Neuronal stem cell (in vitro differentiated cells): ENCODE data around the gene HSCB.

ENCODE experiments used
- DNase-seq: peaks from one replicate; pipeline ENCODE4 v3.0.0-alpha.2; 2013; ENCODE audit warnings: low spot score
- H2AFZ ChIP-seq: one replicate; pipeline ENCODE4 v1.6.1; 2013; ENCODE audit warnings: mild to moderate bottlenecking, low read length, inconsistent platforms
- H2AK5ac ChIP-seq: 2 replicates; pipeline ENCODE4 v1.6.1; 2013; ENCODE audit warnings: low read depth, mild to moderate bottlenecking, inconsistent platforms, low read length, moderate library complexity, mixed read lengths
- H2BK120ac ChIP-seq: 2 replicates; pipeline ENCODE4 v1.6.1; 2013; ENCODE audit warnings: low read depth, mild to moderate bottlenecking, inconsistent platforms, low read length, moderate library complexity, mixed read lengths
- H2BK12ac ChIP-seq: one replicate; pipeline ENCODE4 v1.6.1; 2013; ENCODE audit warnings: low read length, inconsistent platforms
- H2BK15ac ChIP-seq: 2 replicates; pipeline ENCODE4 v1.6.1; 2013; ENCODE audit warnings: mild to moderate bottlenecking, low read length, inconsistent platforms, mixed read lengths
- H2BK5ac ChIP-seq: one replicate; pipeline ENCODE4 v1.6.1; 2013; ENCODE audit warnings: inconsistent platforms, mild to moderate bottlenecking, low read length, moderate library complexity
- H3K14ac ChIP-seq: one replicate; pipeline ENCODE4 v1.6.1; 2013; ENCODE audit warnings: low read length, inconsistent platforms
- H3K18ac ChIP-seq: 2 replicates; pipeline ENCODE4 v1.6.1; 2013; ENCODE audit warnings: low read length, inconsistent platforms
- H3K23ac ChIP-seq: 2 replicates; pipeline ENCODE4 v1.6.1; 2013; ENCODE audit warnings: low read depth, mild to moderate bottlenecking, mixed read lengths, low read length, inconsistent platforms; ENCODE audit not compliant: poor library complexity
- H3K27ac ChIP-seq: replicated peaks from 3 replicates; pipeline ENCODE4 v1.5.1; 2013; ENCODE audit warnings: low read length, inconsistent platforms
- H3K27me3 ChIP-seq, 3 experiments: 2 replicates each; pipeline ENCODE4 v1.6.1; 2013; ENCODE audit warnings: low read length in 3 of 3, mild to moderate bottlenecking in 2 of 3, inconsistent platforms in 1 of 3, low read depth in 1 of 3, mixed read lengths in 1 of 3, moderate library complexity in 1 of 3; ENCODE audit not compliant: control insufficient read depth in 3 of 3, insufficient read depth in 3 of 3
- H3K36me3 ChIP-seq, 2 donors: replicated peaks in 1 of 2; 2 replicates each; pipeline ENCODE4 v1.6.1; 2013; ENCODE audit warnings: low read length in 2 of 2; ENCODE audit not compliant: control insufficient read depth in 2 of 2, insufficient read depth in 2 of 2
- H3K4ac ChIP-seq: 2 replicates; pipeline ENCODE4 v1.6.1; 2013; ENCODE audit warnings: inconsistent platforms, mild to moderate bottlenecking, low read length, moderate library complexity
- H3K4me1 ChIP-seq, 2 donors: 1 replicate in 1 of 2; 2 replicates in 1 of 2; pipeline ENCODE4 v1.6.1; 2013; ENCODE audit warnings: low read length in 2 of 2, low read depth in 1 of 2; ENCODE audit not compliant: control insufficient read depth in 2 of 2, insufficient read depth in 1 of 2
- H3K4me2 ChIP-seq: one replicate; pipeline ENCODE4 v1.6.1; 2013; ENCODE audit warnings: mild to moderate bottlenecking, low read length, inconsistent platforms; ENCODE audit not compliant: insufficient read depth, poor library complexity, severe bottlenecking
- H3K4me3 ChIP-seq, 2 donors: 2 replicates each; pipeline ENCODE4 v1.5.1; 2013; ENCODE audit warnings: low read length in 2 of 2, mild to moderate bottlenecking in 2 of 2, inconsistent platforms in 1 of 2, moderate library complexity in 1 of 2
- H3K79me1 ChIP-seq: one replicate; pipeline ENCODE4 v1.6.1; 2013; ENCODE audit warnings: low read depth, mild to moderate bottlenecking, inconsistent platforms, low read length, moderate library complexity
- H3K9ac ChIP-seq: one replicate; pipeline ENCODE4 v1.6.1; 2013; ENCODE audit warnings: mild to moderate bottlenecking, low read depth, low read length, inconsistent platforms; ENCODE audit not compliant: poor library complexity
- H3K9me3 ChIP-seq, 2 donors: replicated peaks in 1 of 2; 2 replicates each; pipeline versions ENCODE3 to v1.6.1; 2013; ENCODE audit warnings: low read length in 2 of 2, mild to moderate bottlenecking in 2 of 2, inconsistent platforms in 1 of 2, low read depth in 1 of 2, mixed read lengths in 1 of 2, moderate library complexity in 1 of 2; ENCODE audit not compliant: control insufficient read depth in 2 of 2, insufficient read depth in 1 of 2
- H4K8ac ChIP-seq: one replicate; pipeline ENCODE4 v1.6.1; 2013; ENCODE audit warnings: low read depth, mild to moderate bottlenecking, inconsistent platforms, low read length, moderate library complexity
- H4K91ac ChIP-seq: one replicate; pipeline ENCODE4 v1.6.1; 2013; ENCODE audit warnings: low read length, low read depth, mild to moderate bottlenecking, inconsistent platforms; ENCODE audit not compliant: poor library complexity
- WGBS, 2 donors: extraction: QIAGEN DNeasy Blood & Tissue Kit; methylation state at CpG; one replicate each; pipeline ENCODE4 v1.1.7; 2013; ENCODE audit warnings: missing lambda C conversion rate in 2 of 2, mixed read lengths in 1 of 2; ENCODE audit not compliant: insufficient read length in 2 of 2, insufficient replicate concordance in 1 of 2; ENCODE audit errors: extremely low coverage in 2 of 2; 5-methylcytosine and 5-hydroxymethylcytosine counted together

HSCB gene

GRCh38 chr22:28799606-28800307 is 57.9 kb downstream of the HSCB start:
- no CpG with 5 or more reads among the region's 31 CpGs for whole genome bisulfite sequencing, 2 donors
- peak overlapping the region; percentile 74 for H2AFZ ChIP-seq
- peak overlapping the region; percentile 95 for H3K23ac ChIP-seq
- peak overlapping the region; percentile 97 for H3K14ac ChIP-seq
- H3K4ac ChIP-seq, result no peak overlapping the region
- H3K27me3 ChIP-seq, result no peaks in the 10 kb centered on the region
- no peak overlapping the region for H4K91ac ChIP-seq
- H3K79me1 ChIP-seq, result no peaks in the 10 kb centered on the region
- no peak overlapping the region for H2BK120ac ChIP-seq
- peak overlapping the region; percentile 84 for H2AK5ac ChIP-seq
- no peak overlapping the region for H4K8ac ChIP-seq
- H3K4me3 ChIP-seq, result peak overlapping the region; percentile 68 to 91
- peak overlapping the region; percentile 93 for H3K9ac ChIP-seq
- H3K27ac ChIP-seq, result peak overlapping the region; percentile 65
- peaks cover 18 to 46% of the 10 kb centered on the region in 2 donors for H3K36me3 ChIP-seq
- peak overlapping the region; percentile 98 for H3K18ac ChIP-seq
- H2BK5ac ChIP-seq, result peak overlapping the region; percentile 55
- peak overlapping the region; percentile 72 for H3K4me2 ChIP-seq
- H3K9me3 ChIP-seq, result peaks cover 0 to 2% of the 10 kb centered on the region in 2 donors
- peaks cover 0 to 4% of the 10 kb centered on the region in 2 donors for H3K4me1 ChIP-seq
- H2BK15ac ChIP-seq, result no peak overlapping the region
- H2BK12ac ChIP-seq, result no peak overlapping the region
- peak; percentile 53 for DNase-seq

DNA sequence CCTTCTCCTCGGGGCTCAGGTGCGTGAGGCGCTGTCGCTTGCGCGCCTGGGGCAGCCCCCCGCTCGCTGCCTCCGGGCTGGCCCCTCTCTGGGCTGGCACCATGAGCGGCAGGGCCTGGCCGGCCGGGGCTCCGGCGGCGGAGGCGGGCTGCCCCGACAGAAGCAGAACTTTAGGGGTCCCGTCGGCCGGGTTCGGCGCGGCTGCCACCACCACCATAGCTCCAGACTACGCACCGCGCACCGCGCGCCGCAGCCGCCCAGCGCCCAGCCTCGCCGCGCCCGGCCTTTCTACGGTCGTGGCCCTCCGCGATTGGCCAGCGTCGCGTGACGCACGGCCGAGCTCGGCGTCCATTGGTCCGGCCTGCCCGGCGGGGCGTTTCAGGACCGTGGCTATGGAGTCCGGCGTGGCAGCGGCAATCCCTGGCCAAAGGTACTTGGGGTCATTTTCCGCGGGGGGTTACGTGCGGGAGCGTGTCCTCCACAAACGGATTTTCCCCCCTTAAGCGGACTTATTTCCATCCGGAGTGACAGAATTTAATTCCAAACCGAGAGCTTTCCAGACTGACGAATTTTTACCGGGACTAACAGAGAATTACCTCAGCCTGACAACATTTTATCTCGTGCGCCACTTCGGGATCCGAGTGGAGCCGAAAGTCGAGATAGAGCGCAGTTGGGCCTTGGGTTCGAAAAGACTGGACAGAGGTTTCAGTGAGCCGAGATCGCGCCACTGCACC is 58.6 kb downstream of the HSCB start, which contains the start of gene XBP1:
Gene XBP1 (minus strand): TSS at position 262 of the 734 bp plus-strand sequence.
- H3K4me2 ChIP-seq, result peak within 1 kb of the TSS; percentile 78
- H3K27me3 ChIP-seq, result no peaks in the 10 kb centered on the region
- H2BK12ac ChIP-seq, result no peak within 1 kb of the TSS
- DNase-seq, result peak; percentile 92
- no peak within 1 kb of the TSS for H4K91ac ChIP-seq
- H3K27ac ChIP-seq, result peak within 1 kb of the TSS; percentile 65
- no peaks in the 10 kb centered on the region for H3K79me1 ChIP-seq
- H3K4me3 ChIP-seq, result peak within 1 kb of the TSS; percentile 68 to 91
- peaks cover 12 to 39% of the 10 kb centered on the region in 2 donors for H3K36me3 ChIP-seq
- H2BK120ac ChIP-seq, result no peak within 1 kb of the TSS
- peak within 1 kb of the TSS; percentile 74 for H2AFZ ChIP-seq
- H3K23ac ChIP-seq, result peak within 1 kb of the TSS; percentile 95
- peak within 1 kb of the TSS; percentile 96 for H4K8ac ChIP-seq
- WGBS, 2 donors, result no CpG with 5 or more reads among the region's 78 CpGs
- peak within 1 kb of the TSS; percentile 84 for H2AK5ac ChIP-seq
- no peak within 1 kb of the TSS for H3K4ac ChIP-seq
- peak within 1 kb of the TSS; percentile 97 for H3K14ac ChIP-seq
- H3K18ac ChIP-seq, result peak within 1 kb of the TSS; percentile 98
- no peak within 1 kb of the TSS for H2BK15ac ChIP-seq
- peaks cover 0 to 4% of the 10 kb centered on the region in 2 donors for H3K4me1 ChIP-seq
- H3K9ac ChIP-seq, result peak within 1 kb of the TSS; percentile 93
- H3K9me3 ChIP-seq, result no peaks in the 10 kb centered on the region
- H2BK5ac ChIP-seq, result peak within 1 kb of the TSS; percentile 55

DNA sequence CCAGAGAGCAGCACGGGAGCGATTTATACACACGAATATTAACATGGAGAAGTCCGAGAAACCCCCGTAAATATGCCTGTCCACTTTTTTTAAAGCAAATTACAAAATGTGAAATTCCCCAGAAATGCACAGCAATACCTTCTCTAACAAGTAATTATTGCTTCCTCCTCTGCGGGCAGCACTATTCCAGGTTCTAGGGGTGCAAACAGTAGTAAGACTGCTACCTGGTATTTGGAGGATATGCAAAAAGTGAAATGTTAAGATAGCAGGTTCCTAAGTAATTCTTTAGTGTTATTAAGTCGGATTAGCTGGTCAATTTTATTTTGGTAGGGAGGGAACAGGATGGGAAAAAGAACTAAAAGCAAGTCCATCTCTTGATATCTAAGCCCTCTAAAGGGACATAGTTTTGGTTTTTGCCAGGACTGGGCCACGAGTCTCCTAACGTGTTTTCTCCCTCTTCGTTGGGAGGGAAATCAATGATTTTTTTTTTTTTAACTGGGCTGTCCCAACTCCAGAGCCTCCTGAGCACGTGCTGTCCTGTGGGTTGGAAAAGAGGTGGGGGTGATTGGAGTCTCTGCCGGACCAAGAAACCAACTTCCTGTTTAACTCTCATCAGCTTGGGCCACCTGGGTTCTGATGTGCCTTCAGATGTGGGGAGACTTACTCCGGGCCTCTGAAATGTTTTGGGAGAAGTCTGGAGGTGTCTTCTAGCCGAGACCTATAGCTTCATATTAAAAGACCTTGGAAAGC is 60.2 kb downstream of the HSCB start:
- no CpG with 5 or more reads among the region's 14 CpGs for WGBS, 2 donors

More for the DNA sequence above, 60.2 kb downstream of the HSCB start:
- no peak overlapping the region for H3K4ac ChIP-seq
- H3K4me3 ChIP-seq, result no peak overlapping the region
- peaks cover 0 to 4% of the 10 kb centered on the region in 2 donors for H3K4me1 ChIP-seq
- no peak overlapping the region for H2BK120ac ChIP-seq
- H3K23ac ChIP-seq, result no peak overlapping the region
- H2AK5ac ChIP-seq, result no peak overlapping the region
- no peak overlapping the region for H2BK12ac ChIP-seq
- no peak overlapping the region for H3K18ac ChIP-seq
- H3K27me3 ChIP-seq, result no peaks in the 10 kb centered on the region
- H3K4me2 ChIP-seq, result no peak overlapping the region
- no peaks in the 10 kb centered on the region for H3K9me3 ChIP-seq
- H2AFZ ChIP-seq, result no peak overlapping the region
- H3K14ac ChIP-seq, result no peak overlapping the region
- no peak overlapping the region for H2BK5ac ChIP-seq
- no peak overlapping the region for H2BK15ac ChIP-seq
- H4K8ac ChIP-seq, result no peak overlapping the region
- no peaks in the 10 kb centered on the region for H3K79me1 ChIP-seq
- no peak overlapping the region for H3K9ac ChIP-seq
- H4K91ac ChIP-seq, result no peak overlapping the region
- no peak for DNase-seq
- peaks cover under 1 to 23% of the 10 kb centered on the region in 2 donors for H3K36me3 ChIP-seq
- H3K27ac ChIP-seq, result no peak overlapping the region
